Spleen (tissue), 11 donors: ENCODE results near the gene MOB2. TPM values are rescaled to one million over a fixed set of nuclear protein-coding genes. Genes with fewer than 3 reads are reported as not detected.

Experiments used
- DNase-seq: peaks from one replicate; pipeline ENCODE4 v3.0.0-alpha.2; 2020
- H3K27ac ChIP-seq, 8 donors: fragments of 200-600 bp; sonication (generic) in 7 of 8; 1 replicate in 4 of 8; 2 replicates in 4 of 8; pipeline versions ENCODE4 v1.5.0 to v1.8.0; 2016 to 2021; ENCODE audit warnings: inconsistent platforms in 4 of 8, mild to moderate bottlenecking in 4 of 8, moderate library complexity in 1 of 8
- H3K27me3 ChIP-seq, 7 donors: fragments of 200-600 bp; sonication (generic) in 6 of 7; replicated peaks in 1 of 7; 1 replicate in 4 of 7; 2 replicates in 3 of 7; pipeline versions ENCODE4 v1.5.0 to v1.8.0; 2016 to 2021; ENCODE audit warnings: inconsistent platforms in 3 of 7, mild to moderate bottlenecking in 1 of 7
- H3K36me3 ChIP-seq, 6 donors: fragments of 200-600 bp; sonication (generic) in 5 of 6; 1 replicate in 4 of 6; 2 replicates in 2 of 6; pipeline versions ENCODE4 v1.5.0 to v1.8.0; 2016 to 2021; ENCODE audit warnings: inconsistent platforms in 2 of 6
- H3K4me1 ChIP-seq, 6 donors: fragments of 200-600 bp; sonication (generic) in 5 of 6; 1 replicate in 3 of 6; 2 replicates in 3 of 6; pipeline versions ENCODE4 v1.5.0 to v1.8.0; 2016 to 2021; ENCODE audit warnings: inconsistent platforms in 3 of 6
- H3K4me3 ChIP-seq, 8 donors: fragments of 200-600 bp; sonication (generic) in 7 of 8; 1 replicate in 4 of 8; 2 replicates in 4 of 8; pipeline versions ENCODE4 v1.5.0 to v1.8.0; 2016 to 2021; ENCODE audit warnings: inconsistent platforms in 4 of 8, mild to moderate bottlenecking in 4 of 8, moderate library complexity in 2 of 8
- H3K9me3 ChIP-seq, 8 donors: fragments of 200-600 bp; sonication (generic) in 7 of 8; 1 replicate in 4 of 8; 2 replicates in 4 of 8; pipeline versions ENCODE4 v1.5.0 to v1.8.0; 2016 to 2021; ENCODE audit warnings: inconsistent platforms in 4 of 8
- CTCF ChIP-seq, 11 experiments: fragments of 200-600 bp in 7 of 11; fragments of 450-650 bp in 4 of 11; sonication (generic) in 4 of 11; IDR thresholded peaks in 8 of 11; conservative IDR thresholded peaks in 3 of 11; 1 replicate in 7 of 11; 2 replicates in 4 of 11; pipeline versions ENCODE4 v1.4.0 to v1.8.0; 2016 to 2021; ENCODE audit warnings: antibody characterized with exemption in 11 of 11, inconsistent platforms in 4 of 11, mild to moderate bottlenecking in 1 of 11
- POLR2A ChIP-seq, 3 donors: fragments of 450-650 bp; IDR thresholded peaks; one replicate each; pipeline ENCODE4 v1.5.1; 2017; ENCODE audit warnings: antibody characterized with exemption in 3 of 3, mild to moderate bottlenecking in 1 of 3
- POLR2AphosphoS5 ChIP-seq, 3 donors: sonication (generic); formaldehyde crosslinking; IDR thresholded peaks; one replicate each; pipeline ENCODE4 v1.5.1; 2017; ENCODE audit warnings: antibody characterized with exemption in 3 of 3
- WGBS, 5 donors: extraction: QIAGEN DNeasy Blood & Tissue Kit in 3 of 5; methylation state at CpG; one replicate each; pipeline versions ENCODE4 v1.1.5 to v1.1.7; 2013 to 2018; 5-methylcytosine and 5-hydroxymethylcytosine counted together
- intact Hi-C: fragments of 100-400 bp; cut with DNase I; formaldehyde crosslinking; loops from one replicate; pipeline ENCODE4 v1.15.0; 2023; ENCODE audit warnings: low total_unique reads
- polyA plus RNA-seq, 3 donors: library from polyadenylated mRNA; stranded (reverse); fragments of 200-250 nt; gene quantifications; one replicate each; pipeline ENCODE4 v1.2.1, GENCODE V29; 2013
- total RNA-seq, 7 donors: library from RNA; depleted of rRNA in 3 of 7; stranded (reverse); fragments of >200 nt in 3 of 7; fragmentation: NEBNext Ultra II Directional in 4 of 7; extraction: Animal tissue kit (Norgen Biotek cat#: 25700) in 4 of 7; gene quantifications; one replicate each; pipeline versions ENCODE4 v1.1.0 to v1.2.1, GENCODE V29; 2016 to 2021
- donor health status: healthy with polysubstance abuse.
- donor health status: DM: no; HTN: no; CAD: no; lungs with moderate emphysema.
- donor health status: DM: no; HTN: no; CAD: no.
- donor health status: Bipolar disorder and iron deficiency.
- donor health status: healthy.
- donor health status: DM: no; HTN: no; CAD: no.
- donor health status: DM: yes; HTN: yes; CAD: no.

MOB2 gene
- total and polyA plus RNA-seq, 10 donors, result 28.1 to 51.5 (median 41.5) TPM

GRCh38 chr11:1433977-1434640, 52.5 kb downstream of the MOB2 start:
- Histone ChIP-seq H3K36me3 (no peaks in the 10 kb centered on the region), H3K4me3 (no peak overlapping the region), H3K27ac (no peak overlapping the region), H3K27me3 (peaks cover 0 to 55% (median 5%) of the 10 kb centered on the region in 7 donors), H3K4me1 (peaks cover 0 to 33% (median 8%) of the 10 kb centered on the region in 6 donors), H3K9me3 (peaks cover 0 to under 1% (median 0%) of the 10 kb centered on the region in 8 donors)
- intact Hi-C loops, result no loop called here
- no peak for DNase-seq
- no peak for TF ChIP-seq CTCF (IDR thresholded peaks at IDR 0.05 in 8 of 11, conservative IDR thresholded peaks at IDR 0.05 in 3 of 11)
- no peak for TF ChIP-seq POLR2A (IDR thresholded peaks at IDR 0.05)
- TF ChIP-seq POLR2AphosphoS5 (IDR thresholded peaks at IDR 0.05), result no peak
- WGBS, 5 donors, result 80 to 86% (median 83%) methylated on average over 22 to 29 of the region's 29 CpGs

GRCh38 chr11:1433568-1433967, 53.0 kb downstream of the MOB2 start:
- Histone ChIP-seq H3K4me1 (peaks cover 0 to 30% (median 8%) of the 10 kb centered on the region in 6 donors), H3K36me3 (no peaks in the 10 kb centered on the region), H3K27ac (no peak overlapping the region), H3K4me3 (no peak overlapping the region), H3K9me3 (peaks cover 0 to 4% (median 0%) of the 10 kb centered on the region in 8 donors), H3K27me3 (peaks cover 0 to 49% (median 5%) of the 10 kb centered on the region in 7 donors)
- WGBS, 5 donors, result 78 to 85% (median 80%) methylated on average over 6 to 15 of the region's 15 CpGs
- no peak for DNase-seq
- intact Hi-C loops, result no loop called here
- TF ChIP-seq CTCF (IDR thresholded peaks at IDR 0.05 in 8 of 11, conservative IDR thresholded peaks at IDR 0.05 in 3 of 11) (no peak), POLR2AphosphoS5 (IDR thresholded peaks at IDR 0.05) (no peak), POLR2A (IDR thresholded peaks at IDR 0.05) (no peak)

DNA sequence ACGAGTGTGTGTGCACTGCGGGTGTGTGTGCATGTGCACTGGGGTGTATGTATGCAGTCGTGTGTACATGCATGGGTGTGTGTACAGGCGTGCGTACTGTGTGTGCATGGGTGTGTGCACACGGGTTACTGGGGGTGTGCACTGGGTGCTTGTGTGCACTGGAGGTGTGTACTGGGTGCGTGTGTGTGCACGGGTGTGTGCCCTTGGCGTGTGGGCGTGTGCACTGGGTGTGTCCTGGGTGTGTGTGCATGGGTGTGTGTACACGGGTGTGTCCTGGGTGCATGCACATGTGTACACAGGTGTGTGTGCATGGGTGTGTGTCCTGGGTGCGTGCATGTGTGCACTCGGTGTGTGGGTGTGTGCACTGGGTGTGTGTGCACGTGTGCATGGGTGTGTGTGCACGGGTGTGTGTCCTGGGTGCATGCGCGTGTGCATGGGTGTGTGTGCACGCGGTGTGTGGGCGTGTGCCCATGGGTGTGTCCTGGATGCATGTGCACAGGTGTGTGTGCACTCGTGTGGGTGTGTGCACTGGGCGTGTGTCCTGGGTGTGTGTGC, 57.7 kb downstream of the MOB2 start:
- Histone ChIP-seq H3K4me1 (no peaks in the 10 kb centered on the region), H3K9me3 (peaks cover 0 to 4% (median 0%) of the 10 kb centered on the region in 8 donors), H3K4me3 (no peak overlapping the region), H3K36me3 (no peaks in the 10 kb centered on the region), H3K27ac (no peak overlapping the region), H3K27me3 (peaks cover 0 to 41% (median 10%) of the 10 kb centered on the region in 7 donors)
- TF ChIP-seq POLR2AphosphoS5 (IDR thresholded peaks at IDR 0.05) (no peak), CTCF (IDR thresholded peaks at IDR 0.05 in 8 of 11, conservative IDR thresholded peaks at IDR 0.05 in 3 of 11) (no peak), POLR2A (IDR thresholded peaks at IDR 0.05) (no peak)
- intact Hi-C loops, result no loop called here
- no peak for DNase-seq
- 88 to 97% (median 93%) methylated on average over 20 to 22 of the region's 22 CpGs for WGBS, 5 donors

- no peak for TF ChIP-seq POLR2AphosphoS5 (IDR thresholded peaks at IDR 0.05)
- TF ChIP-seq CTCF (IDR thresholded peaks at IDR 0.05 in 8 of 11, conservative IDR thresholded peaks at IDR 0.05 in 3 of 11), result no peak
- no peak for TF ChIP-seq POLR2A (IDR thresholded peaks at IDR 0.05)
- H3K27ac ChIP-seq, result no peak overlapping the region
- no peak for DNase-seq
- no peak overlapping the region for H3K4me3 ChIP-seq
- no peaks in the 10 kb centered on the region for H3K36me3 ChIP-seq
- peaks cover 0 to 43% (median 10%) of the 10 kb centered on the region in 7 donors for H3K27me3 ChIP-seq
- no peaks in the 10 kb centered on the region for H3K4me1 ChIP-seq
- WGBS, 5 donors, result 62 to 69% (median 64%) methylated on average over 11 to 17 of the region's 17 CpGs
- H3K9me3 ChIP-seq, result peaks cover 0 to 13% (median 3%) of the 10 kb centered on the region in 8 donors
- intact Hi-C loops, result no loop called here
Observed at GRCh38 chr11:1425439-1425838, 61.1 kb downstream of the MOB2 start.
